Measurements from ENCODE around the gene VPS37D.
"Not testable (repeated sequence)": the region's sequence is repeated elsewhere in the genome, so short reads cannot be mapped to it uniquely, and the experiment has no call there.

VPS37D gene

DNA sequence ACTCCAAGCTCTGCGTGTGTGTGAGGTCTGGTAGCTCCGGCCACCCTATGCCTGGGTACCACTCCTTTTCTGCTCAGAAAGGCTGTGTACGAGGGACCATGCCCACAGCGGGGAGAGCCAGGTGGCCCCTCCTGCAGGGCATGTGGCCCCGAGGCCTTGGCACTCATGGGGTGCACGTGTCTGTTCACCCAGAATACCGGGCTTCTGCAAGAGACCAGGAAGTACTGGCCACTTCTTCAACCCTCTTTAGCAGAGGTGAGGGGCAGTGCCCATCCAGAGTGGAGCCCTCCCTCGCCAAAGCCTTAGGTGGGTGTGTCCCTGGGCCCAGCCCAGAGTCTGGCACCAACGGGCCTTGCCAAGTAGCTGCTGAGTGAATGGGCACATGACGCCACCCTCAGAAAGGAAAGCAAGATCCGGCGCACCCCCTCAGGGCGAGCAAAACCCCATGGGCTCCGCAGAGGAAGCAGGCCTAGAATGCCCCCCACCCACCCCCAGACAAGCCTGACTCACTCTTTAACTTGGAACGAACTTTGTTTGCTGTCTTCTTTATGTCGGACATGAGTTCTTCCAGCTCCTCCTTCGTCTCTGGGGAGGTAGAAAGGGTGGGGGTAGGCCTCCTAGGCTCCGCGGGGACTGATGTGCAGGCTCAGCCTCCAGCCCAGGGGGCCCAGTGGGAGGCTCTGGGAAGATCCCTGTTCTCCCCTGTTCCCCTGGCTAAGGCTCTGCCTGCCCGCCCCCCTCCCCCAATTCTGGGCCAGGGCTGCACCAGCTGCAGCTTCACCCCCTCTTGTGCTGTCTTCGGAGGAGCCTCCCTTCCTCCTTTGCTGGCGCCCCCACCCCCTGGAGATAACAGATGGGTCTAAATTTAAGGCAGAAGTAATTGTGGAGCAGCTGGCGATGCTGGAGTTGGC is 37.3 kb downstream of the VPS37D start:
- in situ Hi-C loops (cut with HindIII; ENCODE audit: low sequenced_read_pairs): no loop called here

DNA sequence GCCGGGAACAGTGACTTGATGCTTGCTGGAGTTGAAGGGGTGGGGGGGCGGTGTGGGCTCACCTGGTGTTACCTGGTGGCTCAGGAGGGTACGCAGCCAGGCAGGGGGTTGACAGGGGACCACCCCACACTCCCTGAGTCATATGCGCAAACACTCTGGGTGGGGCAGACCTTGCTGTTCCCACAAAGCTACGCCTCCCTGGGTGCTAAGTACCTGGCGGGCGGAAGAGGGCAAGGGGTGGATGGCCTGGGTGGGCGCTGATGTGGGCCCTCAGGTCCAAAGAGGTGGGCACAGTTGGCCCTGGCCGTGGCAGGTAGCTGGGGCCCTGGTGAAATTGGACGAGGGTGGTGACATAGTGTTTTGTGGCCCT is 37.9 kb downstream of the VPS37D start:
- in situ Hi-C loops (cut with HindIII; ENCODE audit: low sequenced_read_pairs): no loop called here

DNA sequence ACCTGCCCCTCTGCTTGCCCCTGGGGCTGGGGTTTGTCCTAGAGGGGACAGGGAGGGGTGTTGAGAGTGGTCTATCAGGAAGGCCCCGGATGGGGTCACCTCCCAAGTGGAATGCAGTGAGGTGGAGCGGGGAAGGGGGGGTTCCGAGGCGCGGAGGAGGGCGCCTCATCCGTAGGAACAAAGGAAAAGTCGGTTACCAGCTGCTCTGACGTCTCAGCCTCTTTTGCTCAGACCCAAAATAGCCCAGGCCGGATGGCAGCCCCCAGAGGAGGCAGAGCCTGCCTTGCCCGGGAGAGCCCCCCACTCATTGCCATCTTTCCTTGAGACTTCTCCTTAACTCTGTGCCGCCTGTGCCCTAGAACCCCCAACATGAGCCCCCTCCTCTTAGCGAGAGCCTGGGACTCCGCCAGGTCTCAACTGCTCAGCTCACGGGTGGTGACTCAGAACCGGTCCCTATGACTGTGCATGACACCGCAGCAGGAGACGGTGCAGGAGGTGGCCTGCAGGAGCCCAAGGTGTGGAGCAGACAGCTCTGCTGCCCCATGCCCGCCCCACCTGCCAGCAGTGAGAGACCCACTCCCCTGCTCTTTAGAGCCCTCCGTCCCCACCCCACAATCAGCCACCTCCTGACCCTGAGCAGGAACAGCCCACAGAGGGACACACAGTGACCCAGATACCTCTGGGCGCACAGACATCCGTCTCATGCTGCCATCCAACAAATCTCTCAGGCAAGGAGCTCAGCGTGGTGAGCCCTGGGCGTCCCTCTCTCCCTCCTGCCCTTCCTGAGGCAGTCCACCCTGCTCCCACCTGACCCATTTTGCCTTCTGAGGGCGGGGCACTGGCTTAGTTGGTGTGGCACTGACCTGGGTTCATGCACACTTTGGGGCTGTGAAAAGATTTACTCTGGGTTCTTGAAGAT is 38.8 kb downstream of the VPS37D start:
- in situ Hi-C loops (cut with HindIII; ENCODE audit: low sequenced_read_pairs): no loop called here

DNA sequence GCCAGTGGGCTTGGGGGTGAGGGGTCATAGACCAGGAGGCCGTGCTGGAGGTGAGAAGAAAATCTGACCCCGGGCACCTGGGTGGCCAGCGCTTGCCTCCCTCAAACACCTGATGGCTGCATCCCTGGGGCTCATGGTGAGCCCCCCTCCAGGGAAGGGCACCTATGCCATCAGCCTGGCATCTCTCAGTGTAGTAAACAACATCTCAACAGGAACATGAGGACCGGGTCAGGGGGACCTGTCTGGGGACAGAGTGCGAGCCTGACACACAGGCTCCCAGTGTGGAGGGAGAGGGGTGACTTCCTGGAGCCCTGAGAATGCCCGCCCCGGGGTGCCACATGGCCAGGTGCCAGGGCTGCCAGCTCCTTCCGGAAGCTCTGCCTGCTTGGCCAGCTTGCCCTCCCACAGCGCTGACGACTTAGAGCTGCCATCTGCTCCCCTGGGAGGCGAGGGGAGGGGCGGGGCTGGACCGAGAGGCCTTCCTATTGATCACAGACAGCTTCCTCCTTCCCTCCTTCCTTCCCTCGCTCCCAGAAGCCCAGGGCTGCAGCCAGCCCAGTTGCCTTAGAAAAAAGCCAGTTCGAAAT is 39.5 kb downstream of the VPS37D start:
- in situ Hi-C loops (cut with HindIII; ENCODE audit: low sequenced_read_pairs): no loop called here

DNA sequence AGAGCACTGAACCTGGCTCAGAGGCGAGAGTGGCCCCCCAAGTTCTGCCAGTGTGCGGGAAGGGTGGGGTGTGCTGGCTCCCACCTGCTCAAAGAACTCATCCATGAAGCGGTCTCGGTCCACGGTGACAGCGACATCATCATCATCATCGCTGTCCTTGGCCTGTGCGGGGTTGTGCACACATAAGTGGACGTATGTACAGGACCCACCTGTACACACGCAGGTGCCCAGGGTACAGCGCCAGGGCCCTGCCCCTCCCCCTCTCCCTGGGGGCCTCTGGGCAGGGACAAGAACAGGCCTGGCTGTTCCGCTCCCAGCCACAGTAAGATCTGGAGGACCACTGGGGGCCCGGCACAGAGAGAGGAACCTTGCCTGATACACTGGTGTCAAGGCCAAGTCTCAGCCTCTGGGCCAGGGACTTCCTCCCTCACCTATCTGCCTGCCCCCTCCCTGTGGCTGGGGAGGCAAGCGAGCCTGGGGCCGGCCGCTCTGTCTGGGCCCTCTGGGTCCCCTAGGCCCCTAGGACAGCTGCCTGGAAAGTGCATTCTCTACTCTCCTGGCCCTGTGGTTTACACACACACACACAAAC is 41.4 kb downstream of the VPS37D start:
- in situ Hi-C loops (cut with HindIII; ENCODE audit: low sequenced_read_pairs): no loop called here

DNA sequence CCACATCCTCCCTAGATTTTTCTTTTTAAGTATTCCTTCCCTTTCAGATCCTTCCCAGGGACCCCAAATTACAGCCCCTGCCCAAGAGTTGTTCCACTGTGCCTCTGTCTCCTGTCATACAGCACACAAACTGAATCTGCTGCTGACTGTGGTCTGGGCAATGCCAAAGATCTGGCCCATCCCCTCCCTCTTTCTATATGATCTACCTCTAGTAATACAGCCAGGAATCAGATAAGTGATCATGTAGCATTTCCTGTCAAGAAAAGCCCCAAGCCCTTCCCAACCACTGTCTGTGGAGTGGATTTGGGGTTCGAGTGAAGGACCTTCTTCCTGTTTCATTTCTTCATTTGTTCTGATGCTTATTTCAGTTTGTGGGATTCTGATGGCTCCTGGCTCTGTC is 45.1 kb downstream of the VPS37D start:
- in situ Hi-C loops (cut with HindIII; ENCODE audit: low sequenced_read_pairs): no loop called here

DNA sequence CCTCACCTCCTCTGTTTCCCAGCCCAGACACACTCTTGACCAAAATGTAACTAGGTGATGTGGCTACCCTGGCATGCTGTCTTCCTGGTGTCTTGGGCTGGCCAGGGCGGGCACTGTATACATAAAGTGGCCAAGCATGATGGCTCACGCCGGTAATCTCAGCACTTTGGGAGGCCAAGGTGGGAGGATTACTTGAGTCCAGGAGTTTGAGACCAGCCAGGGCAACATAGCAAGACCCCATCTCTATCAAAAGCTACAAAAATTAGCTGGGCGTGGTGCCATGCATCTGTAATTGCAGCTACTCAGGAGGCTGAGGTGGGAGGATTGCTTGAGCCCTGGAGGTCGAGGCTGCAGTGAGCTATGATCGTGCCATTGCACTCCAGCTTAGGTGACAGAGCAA is 45.7 kb downstream of the VPS37D start:
- in situ Hi-C loops (cut with HindIII; ENCODE audit: low sequenced_read_pairs): not testable (repeated sequence)

DNA sequence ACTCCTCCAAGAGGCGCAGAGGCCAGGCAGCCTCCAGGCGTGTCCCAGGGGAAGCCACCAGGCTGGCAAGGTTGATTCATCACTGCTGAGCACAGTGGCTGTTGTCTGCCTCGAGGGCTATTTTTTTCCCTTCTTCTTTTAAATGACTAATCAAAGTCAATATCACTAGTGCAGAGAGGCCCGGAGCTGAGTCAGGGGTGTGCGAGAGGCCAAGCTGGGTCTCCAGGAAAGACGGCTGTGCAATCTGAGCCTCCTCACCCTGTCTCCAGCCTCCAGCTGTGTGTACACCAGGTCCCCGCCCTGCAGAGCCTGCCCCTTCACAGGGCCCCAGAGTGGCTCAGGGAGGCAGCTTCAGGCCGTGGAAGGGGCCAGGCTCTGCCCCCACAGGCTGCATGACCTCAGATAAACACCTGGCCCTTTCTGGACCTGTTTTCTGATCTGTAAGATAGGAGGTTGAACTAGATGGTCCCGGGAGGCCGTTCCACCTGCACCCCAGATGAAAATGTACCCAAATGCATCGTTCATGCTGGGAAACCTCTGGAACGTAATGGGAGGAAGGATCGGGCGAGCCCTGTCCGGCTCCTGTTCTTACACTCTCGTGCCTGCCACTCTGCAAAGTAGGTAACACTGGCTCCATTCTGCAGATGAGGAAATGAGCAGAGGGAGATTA is 48.2 kb downstream of the VPS37D start:
- in situ Hi-C loops (cut with HindIII; ENCODE audit: low sequenced_read_pairs): no loop called here

DNA sequence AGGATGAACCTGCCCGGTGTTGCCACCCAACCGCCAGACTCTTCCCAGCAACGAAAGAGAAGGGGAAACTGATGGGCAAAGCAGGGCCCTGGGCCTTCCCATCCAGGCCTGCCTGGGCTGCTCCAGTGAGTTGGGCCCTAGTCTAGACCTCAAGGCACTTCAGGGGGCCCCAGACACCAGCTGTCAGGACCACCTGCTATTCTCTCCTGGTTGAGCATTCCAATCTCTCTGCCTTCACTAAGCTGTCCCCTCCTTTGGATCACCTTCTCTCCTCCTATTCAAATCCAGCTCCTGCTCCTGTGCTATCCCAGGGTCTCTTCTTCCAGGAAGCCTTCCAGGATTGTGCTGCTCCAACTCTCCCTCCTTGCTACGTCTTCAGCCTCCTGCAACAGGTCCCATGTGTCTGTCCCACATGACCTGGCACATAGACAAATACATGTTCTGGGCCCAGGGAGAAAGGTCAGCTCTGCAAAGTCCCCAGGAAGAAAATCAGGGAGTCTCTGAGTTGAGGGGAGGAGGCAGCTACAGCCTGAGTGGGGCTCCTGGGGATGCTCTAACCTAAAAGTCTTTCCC is 48.8 kb downstream of the VPS37D start:
- in situ Hi-C loops (cut with HindIII; ENCODE audit: low sequenced_read_pairs): no loop called here

DNA sequence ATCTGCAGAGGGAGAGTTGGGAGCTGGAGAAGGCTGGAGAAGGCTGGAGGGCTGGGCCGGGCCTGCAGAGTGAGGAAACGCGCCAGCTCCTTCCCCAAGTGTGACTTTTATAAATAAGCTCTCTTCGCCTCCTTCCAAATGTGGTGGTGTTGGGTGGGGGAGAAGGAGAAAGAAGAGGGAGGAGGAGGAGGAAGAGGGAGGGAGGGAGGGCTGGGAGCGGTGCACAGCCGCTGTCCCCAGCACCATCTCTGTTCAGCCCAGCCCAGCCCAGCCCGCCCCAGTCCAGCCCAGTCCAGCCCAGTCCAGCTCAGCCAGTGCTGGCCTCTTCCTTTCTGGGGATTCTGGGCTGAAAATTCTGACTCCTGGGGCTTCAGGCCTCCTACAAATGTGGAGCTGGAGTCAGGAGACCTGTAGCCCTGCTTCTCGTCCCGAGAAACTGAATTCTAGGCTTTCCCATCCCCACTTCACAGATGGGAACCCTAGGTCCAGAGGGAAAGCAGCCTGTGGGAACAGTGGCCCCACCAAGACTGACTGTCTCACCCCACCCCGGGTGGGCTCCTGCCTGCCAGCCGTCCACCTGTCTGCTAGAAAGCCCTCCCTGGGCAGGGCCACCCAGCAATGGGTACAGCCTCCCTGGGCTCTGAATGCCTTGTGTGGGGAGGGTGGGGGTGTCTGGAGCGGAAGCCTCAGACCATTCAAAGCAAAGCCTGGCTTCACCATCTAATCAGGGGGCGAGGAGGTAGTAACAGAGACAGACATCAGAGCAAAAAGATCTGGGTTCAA is 49.6 kb downstream of the VPS37D start:
- in situ Hi-C loops (cut with HindIII; ENCODE audit: low sequenced_read_pairs): no loop called here

DNA sequence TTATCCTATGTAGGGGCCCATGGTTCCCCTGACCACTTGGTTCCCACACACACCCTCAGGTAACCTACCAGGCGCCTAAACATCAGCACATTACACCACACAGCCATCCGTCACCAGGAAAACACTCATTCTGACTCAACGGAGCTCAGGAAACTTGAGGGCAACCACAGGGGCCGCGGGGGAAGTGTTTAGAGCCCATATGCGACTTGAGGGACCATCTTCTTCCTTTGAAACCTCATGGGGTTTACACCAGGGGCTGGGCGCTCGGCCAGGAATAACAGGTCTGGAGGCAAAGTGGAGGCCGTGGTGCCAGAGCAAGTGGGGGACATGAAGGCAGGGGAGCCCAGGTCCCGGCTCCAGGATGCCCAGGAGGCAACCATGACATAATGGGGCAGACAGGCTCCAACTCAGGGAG is 50.4 kb downstream of the VPS37D start:
- in situ Hi-C loops (cut with HindIII; ENCODE audit: low sequenced_read_pairs): no loop called here

DNA sequence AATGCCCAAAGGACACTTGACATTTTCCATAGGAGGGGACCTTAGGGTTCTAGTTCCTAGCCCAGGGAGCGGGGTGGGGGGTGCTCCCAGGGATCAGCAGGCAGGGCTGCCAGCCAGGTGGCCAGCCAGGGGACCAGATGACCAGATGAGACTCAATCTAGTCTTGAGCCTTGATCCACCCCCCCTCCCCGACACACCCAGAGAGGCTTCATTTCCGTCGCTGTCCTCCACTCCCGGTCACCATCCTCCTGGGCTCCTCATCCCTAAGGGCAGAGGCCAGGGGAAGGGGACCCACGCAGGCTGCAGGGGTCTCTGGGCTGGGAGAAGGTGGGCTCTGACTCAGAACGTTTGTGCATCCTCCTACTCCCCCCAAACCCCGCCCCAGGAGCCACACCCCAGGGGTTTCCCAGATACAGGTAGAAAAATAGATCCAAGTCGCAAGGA is 50.8 kb downstream of the VPS37D start:
- in situ Hi-C loops (cut with HindIII; ENCODE audit: low sequenced_read_pairs): no loop called here

DNA sequence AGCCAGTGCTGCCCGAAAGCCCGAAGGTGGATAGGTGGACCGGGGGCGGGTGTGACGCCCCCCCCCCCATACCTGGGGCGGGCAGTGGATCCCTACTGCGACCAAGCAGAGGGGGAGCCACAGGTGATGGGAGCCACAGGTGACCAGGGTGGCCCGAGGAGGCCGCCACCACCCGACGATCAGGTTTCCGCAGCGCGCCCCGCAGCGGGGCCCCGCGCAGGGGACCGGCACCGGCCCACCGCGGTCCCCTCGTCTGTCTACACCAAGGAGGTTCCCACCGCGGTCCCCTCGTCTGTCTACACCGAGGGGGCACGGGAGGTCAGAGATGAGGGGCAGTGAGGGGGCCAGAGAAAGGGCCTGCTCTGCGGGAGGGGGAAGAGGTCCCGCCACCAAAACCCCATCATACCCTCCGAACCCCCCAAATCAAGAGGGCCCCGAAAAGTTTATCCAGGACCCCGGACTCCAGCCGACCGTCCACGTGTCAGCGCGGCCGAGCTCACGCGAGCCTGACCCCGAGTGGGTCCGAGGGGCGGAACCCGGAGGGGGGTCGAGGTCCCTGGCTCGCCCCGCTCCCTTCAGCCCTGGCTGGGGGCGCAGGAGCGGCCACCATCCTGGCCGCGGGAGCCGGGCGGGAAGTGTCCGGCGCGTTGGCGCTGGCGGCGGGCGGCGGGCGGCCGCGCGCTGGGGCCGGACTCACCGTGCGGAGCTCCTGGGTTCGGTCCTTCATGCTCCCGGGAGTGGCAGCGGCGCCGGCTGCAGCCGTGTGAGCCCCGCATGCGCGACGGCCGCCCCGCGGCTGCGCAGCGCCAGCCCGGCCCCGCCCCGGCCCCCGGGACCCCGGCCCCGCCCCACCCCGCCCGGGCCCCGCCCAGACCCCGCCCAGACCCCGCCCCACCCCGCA is 51.5 kb downstream of the VPS37D start, which contains the start of gene STX1A:
STX1A (minus strand) TSS at position 765 of the 901 bp plus-strand sequence; CDS start at position 727, 38 bp downstream.
- in situ Hi-C loops (cut with HindIII; ENCODE audit: low sequenced_read_pairs): no loop called here

DNA sequence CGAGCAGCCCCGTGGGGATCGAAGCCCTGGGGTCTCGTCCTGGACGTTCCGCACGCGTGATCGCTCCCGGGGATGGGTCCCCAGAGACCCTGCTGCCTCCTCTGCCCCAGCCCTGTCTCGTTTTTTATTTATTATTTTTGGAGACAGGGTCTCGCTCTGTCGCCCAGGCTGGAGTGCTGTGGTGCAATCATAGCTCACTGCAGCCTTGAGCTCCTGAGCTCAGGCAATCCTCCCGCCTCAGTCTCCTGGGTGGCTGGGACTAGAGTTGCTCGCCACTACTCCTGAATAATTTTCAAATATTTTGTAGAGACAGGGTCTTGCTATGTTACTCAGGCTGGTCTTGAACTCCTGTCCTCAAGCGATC is 52.2 kb downstream of the VPS37D start:
- in situ Hi-C loops (cut with HindIII; ENCODE audit: low sequenced_read_pairs): no loop called here

DNA sequence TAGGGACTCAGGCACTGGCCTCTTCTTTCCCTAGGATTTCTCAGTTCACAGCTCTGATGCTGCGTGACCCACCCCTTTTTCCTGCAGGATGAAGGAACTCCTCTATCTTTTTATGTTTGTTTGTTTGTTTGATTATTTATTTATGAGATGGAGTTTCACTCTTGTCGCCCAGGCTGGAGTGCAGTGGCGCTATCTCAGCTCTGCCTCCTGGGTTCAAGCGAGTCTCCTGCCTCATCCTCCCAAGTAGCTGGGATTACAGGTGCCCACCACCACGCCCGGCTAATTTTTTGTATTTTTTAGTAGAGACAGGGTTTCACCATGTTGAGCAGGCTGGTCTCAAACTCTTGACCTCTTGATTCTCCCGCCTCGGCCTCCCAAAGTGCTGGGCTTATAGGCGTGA is 52.8 kb downstream of the VPS37D start:
- in situ Hi-C loops (cut with HindIII; ENCODE audit: low sequenced_read_pairs): not testable (repeated sequence)

DNA sequence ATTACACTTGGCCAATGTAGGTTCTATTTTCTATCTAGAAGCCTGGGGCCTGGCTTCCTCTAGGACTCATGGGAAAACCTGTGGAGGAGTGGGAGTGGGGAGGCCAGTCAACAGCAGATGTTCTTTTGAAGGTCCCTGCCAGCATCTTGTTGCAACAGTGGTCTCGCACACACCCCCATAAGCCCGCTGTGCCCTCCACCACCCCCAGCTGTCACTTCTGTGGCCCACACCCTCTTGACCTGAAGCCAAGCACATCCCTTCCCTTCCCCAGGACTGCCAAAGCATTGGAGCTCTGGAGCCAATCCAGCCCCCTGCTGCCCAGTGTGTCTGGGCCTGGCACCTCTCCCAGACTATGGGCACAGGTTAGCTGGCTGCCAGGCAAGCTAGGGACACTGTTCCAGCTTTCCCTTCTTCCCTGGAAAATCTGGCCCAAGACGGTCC is 53.8 kb downstream of the VPS37D start:
- in situ Hi-C loops (cut with HindIII; ENCODE audit: low sequenced_read_pairs): no loop called here
